ENCODE measurements around the gene HEG1.

Gene HEG1

DNA sequence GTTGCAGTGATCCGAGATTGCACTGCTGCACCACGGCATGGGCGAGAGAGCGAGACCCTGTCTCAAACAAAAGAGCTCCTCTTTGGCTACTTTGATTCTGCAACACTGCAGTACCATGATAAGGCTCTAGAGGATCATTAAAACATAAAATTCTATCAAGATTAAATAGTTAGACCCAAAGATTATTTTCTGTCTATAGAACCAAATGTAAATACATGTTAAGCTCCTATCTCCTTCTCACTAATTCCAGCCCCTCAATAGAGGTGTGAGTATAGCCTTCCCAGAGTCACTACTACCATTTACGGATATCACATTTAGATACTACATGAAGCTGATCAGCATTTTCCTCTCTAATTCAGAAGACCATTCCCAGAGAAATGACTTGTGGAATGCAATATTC lies 116.9 kb downstream of the HEG1 start (continued):
- TF ChIP-seq, protein P1, sequence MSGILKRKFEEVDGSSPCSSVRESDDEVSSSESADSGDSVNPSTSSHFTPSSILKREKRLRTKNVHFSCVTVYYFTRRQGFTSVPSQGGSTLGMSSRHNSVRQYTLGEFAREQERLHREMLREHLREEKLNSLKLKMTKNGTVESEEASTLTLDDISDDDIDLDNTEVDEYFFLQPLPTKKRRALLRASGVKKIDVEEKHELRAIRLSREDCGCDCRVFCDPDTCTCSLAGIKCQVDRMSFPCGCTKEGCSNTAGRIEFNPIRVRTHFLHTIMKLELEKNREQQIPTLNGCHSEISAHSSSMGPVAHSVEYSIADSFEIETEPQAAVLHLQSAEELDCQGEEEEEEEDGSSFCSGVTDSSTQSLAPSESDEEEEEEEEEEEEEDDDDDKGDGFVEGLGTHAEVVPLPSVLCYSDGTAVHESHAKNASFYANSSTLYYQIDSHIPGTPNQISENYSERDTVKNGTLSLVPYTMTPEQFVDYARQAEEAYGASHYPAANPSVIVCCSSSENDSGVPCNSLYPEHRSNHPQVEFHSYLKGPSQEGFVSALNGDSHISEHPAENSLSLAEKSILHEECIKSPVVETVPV (CRISPR knock-in tag; IDR thresholded peaks at IDR 0.05), result no peak
- TF ChIP-seq ZNF565 (CRISPR knock-in tag; conservative IDR thresholded peaks at IDR 0.05; ENCODE audit: low read depth), result no peak
- no peak for TF ChIP-seq ESRRG (CRISPR knock-in tag; IDR thresholded peaks at IDR 0.05)
- TF ChIP-seq GLIS3 (CRISPR knock-in tag; IDR thresholded peaks at IDR 0.05), result no peak

GRCh38 chr3:124937049-124937448 lies 118.7 kb downstream of the HEG1 start:
- TF ChIP-seq, protein P2, sequence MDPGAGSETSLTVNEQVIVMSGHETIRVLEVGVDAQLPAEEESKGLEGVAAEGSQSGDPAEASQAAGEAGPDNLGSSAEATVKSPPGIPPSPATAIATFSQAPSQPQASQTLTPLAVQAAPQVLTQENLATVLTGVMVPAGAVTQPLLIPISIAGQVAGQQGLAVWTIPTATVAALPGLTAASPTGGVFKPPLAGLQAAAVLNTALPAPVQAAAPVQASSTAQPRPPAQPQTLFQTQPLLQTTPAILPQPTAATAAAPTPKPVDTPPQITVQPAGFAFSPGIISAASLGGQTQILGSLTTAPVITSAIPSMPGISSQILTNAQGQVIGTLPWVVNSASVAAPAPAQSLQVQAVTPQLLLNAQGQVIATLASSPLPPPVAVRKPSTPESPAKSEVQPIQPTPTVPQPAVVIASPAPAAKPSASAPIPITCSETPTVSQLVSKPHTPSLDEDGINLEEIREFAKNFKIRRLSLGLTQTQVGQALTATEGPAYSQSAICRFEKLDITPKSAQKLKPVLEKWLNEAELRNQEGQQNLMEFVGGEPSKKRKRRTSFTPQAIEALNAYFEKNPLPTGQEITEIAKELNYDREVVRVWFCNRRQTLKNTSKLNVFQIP (CRISPR knock-in tag; IDR thresholded peaks at IDR 0.05; ENCODE audit: borderline replicate concordance, low read depth), result no peak
- TF ChIP-seq ZNF70 (CRISPR knock-in tag; IDR thresholded peaks at IDR 0.05) (no peak), CREB5 (CRISPR knock-in tag; IDR thresholded peaks at IDR 0.05; ENCODE audit: low read depth) (no peak), PATZ1 (CRISPR knock-in tag; IDR thresholded peaks at IDR 0.05; ENCODE audit: borderline replicate concordance) (no peak), ZC3H10 (CRISPR knock-in tag; IDR thresholded peaks at IDR 0.05) (no peak), BACH2 (CRISPR knock-in tag; IDR thresholded peaks at IDR 0.05; ENCODE audit: borderline replicate concordance) (no peak), ZNF565 (CRISPR knock-in tag; conservative IDR thresholded peaks at IDR 0.05; ENCODE audit: low read depth) (no peak), CSDC2 (CRISPR knock-in tag; IDR thresholded peaks at IDR 0.05) (no peak), ARNTL (CRISPR knock-in tag; IDR thresholded peaks at IDR 0.05; ENCODE audit: borderline replicate concordance, low read depth) (no peak), ISL1 (CRISPR knock-in tag; IDR thresholded peaks at IDR 0.05) (no peak), ZFP3 (CRISPR knock-in tag; IDR thresholded peaks at IDR 0.05) (no peak), ESRRG (CRISPR knock-in tag; IDR thresholded peaks at IDR 0.05) (no peak), RARB (CRISPR knock-in tag; IDR thresholded peaks at IDR 0.05) (no peak), OSR1 (CRISPR knock-in tag; IDR thresholded peaks at IDR 0.05) (no peak), TOX (CRISPR knock-in tag; IDR thresholded peaks at IDR 0.05; ENCODE audit: borderline replicate concordance) (no peak), ZFP30 (CRISPR knock-in tag; IDR thresholded peaks at IDR 0.05) (no peak)
- TF ChIP-seq, protein P3, sequence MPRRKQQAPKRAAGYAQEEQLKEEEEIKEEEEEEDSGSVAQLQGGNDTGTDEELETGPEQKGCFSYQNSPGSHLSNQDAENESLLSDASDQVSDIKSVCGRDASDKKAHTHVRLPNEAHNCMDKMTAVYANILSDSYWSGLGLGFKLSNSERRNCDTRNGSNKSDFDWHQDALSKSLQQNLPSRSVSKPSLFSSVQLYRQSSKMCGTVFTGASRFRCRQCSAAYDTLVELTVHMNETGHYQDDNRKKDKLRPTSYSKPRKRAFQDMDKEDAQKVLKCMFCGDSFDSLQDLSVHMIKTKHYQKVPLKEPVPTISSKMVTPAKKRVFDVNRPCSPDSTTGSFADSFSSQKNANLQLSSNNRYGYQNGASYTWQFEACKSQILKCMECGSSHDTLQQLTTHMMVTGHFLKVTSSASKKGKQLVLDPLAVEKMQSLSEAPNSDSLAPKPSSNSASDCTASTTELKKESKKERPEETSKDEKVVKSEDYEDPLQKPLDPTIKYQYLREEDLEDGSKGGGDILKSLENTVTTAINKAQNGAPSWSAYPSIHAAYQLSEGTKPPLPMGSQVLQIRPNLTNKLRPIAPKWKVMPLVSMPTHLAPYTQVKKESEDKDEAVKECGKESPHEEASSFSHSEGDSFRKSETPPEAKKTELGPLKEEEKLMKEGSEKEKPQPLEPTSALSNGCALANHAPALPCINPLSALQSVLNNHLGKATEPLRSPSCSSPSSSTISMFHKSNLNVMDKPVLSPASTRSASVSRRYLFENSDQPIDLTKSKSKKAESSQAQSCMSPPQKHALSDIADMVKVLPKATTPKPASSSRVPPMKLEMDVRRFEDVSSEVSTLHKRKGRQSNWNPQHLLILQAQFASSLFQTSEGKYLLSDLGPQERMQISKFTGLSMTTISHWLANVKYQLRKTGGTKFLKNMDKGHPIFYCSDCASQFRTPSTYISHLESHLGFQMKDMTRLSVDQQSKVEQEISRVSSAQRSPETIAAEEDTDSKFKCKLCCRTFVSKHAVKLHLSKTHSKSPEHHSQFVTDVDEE (CRISPR knock-in tag; IDR thresholded peaks at IDR 0.05), result no peak
- TF ChIP-seq, protein P1 (CRISPR knock-in tag; IDR thresholded peaks at IDR 0.05), result no peak
- ATAC-seq, result no peak

Measured in SK-N-SH treated with all-trans-retinoic acid at 6 μM for 48 hours (cell line).